SK-N-MC (cell line): ENCODE results near the gene STRIP2.

Experiments
- EZH2 ChIP-seq: fragments of 200-600 bp; sonication (generic); IDR thresholded peaks from one replicate; pipeline ENCODE4 v1.6.1; 2017; ENCODE audit warnings: antibody characterized with exemption
- FOXP2 ChIP-seq: optimal IDR thresholded peaks from 2 replicates; pipeline ENCODE3; 2011; ENCODE audit warnings: mild to moderate bottlenecking, moderate library complexity; ENCODE audit not compliant: insufficient read depth; ENCODE audit errors: extremely low read length, control extremely low read depth
- POLR2AphosphoS5 ChIP-seq: IDR thresholded peaks from 2 replicates; pipeline ENCODE4 v1.6.1; 2012; ENCODE audit warnings: mild to moderate bottlenecking, low read depth, low read length, borderline replicate concordance

- TF ChIP-seq POLR2AphosphoS5 (no peak), EZH2 (no peak), FOXP2 (no peak)
Observed at GRCh38 chr7:129431911-129432643, 2.2 kb upstream of the STRIP2 start.
